GM12875 (cell line): ENCODE measurements around the gene MMP23B.

Experiments
- H3K4me3 ChIP-seq: one replicate; pipeline ENCODE4 v1.5.1; 2011; ENCODE audit warnings: low read depth, low read length, control low read depth
- CTCF ChIP-seq: IDR thresholded peaks from 2 replicates; pipeline ENCODE4 v1.5.1; 2011; ENCODE audit warnings: low read depth, mild to moderate bottlenecking, control low read depth, inconsistent platforms, low read length, moderate library complexity, borderline replicate concordance; ENCODE audit not compliant: insufficient read depth

The MMP23B gene

GRCh38 chr1:1623181-1623630 is 8.8 kb upstream of the MMP23B start:
- no peak for TF ChIP-seq CTCF
- no peak overlapping the region for H3K4me3 ChIP-seq

GRCh38 chr1:1623631-1624442 is 8.1 kb upstream of the MMP23B start:
- TF ChIP-seq CTCF, result no peak

GRCh38 chr1:1624443-1625403 is 7.2 kb upstream of the MMP23B start:
- TF ChIP-seq CTCF, result no peak
- no peak overlapping the region for H3K4me3 ChIP-seq

More at GRCh38 chr1:1623631-1624442, 8.1 kb upstream of the MMP23B start:
- H3K4me3 ChIP-seq, result no peak overlapping the region

GRCh38 chr1:1625404-1625775 is 6.6 kb upstream of the MMP23B start:
- H3K4me3 ChIP-seq, result no peak overlapping the region
- no peak for TF ChIP-seq CTCF

GRCh38 chr1:1625824-1626206 is 6.2 kb upstream of the MMP23B start:
- TF ChIP-seq CTCF, result no peak
- H3K4me3 ChIP-seq, result no peak overlapping the region

GRCh38 chr1:1626207-1627141 is 5.5 kb upstream of the MMP23B start:
- no peak overlapping the region for H3K4me3 ChIP-seq
- no peak for TF ChIP-seq CTCF
